ENCODE data around the gene KIF11.
"Not testable (repeated sequence)": the region's sequence is repeated elsewhere in the genome, so short reads cannot be mapped to it uniquely, and the experiment has no call there.

Gene KIF11

GRCh38 chr10:92591550-92592022 lies 1.3 kb upstream of the KIF11 start:
- DNase-seq, result peak; percentile 80 to 91

- DNase-seq, result no peak
These were observed 974 bp downstream of the KIF11 start for GRCh38 chr10:92593619-92594588.

GRCh38 chr10:92595505-92595904 lies 2.6 kb downstream of the KIF11 start:
- no peak for DNase-seq

- no peak for DNase-seq
These were observed 5.4 kb downstream of the KIF11 start for GRCh38 chr10:92598321-92598720.

- DNase-seq, result no peak
These were observed 11.9 kb downstream of the KIF11 start for GRCh38 chr10:92604841-92605240.

GRCh38 chr10:92615515-92615914 lies 22.6 kb downstream of the KIF11 start:
- no peak for DNase-seq

GRCh38 chr10:92619368-92619767 lies 26.4 kb downstream of the KIF11 start:
- DNase-seq, result no peak

- peak in 1 of 2 donors; percentile 0 for DNase-seq
These were observed 35.0 kb downstream of the KIF11 start for GRCh38 chr10:92627845-92628480.

GRCh38 chr10:92629945-92630344 lies 37.0 kb downstream of the KIF11 start:
- no peak for DNase-seq

GRCh38 chr10:92638037-92638436 lies 45.1 kb downstream of the KIF11 start:
- no peak for DNase-seq

GRCh38 chr10:92640107-92640506 lies 47.2 kb downstream of the KIF11 start:
- DNase-seq, result no peak

- DNase-seq, result no peak
These were observed 48.6 kb downstream of the KIF11 start for GRCh38 chr10:92641492-92641891.

GRCh38 chr10:92644921-92645320 lies 52.0 kb downstream of the KIF11 start:
- no peak for DNase-seq

GRCh38 chr10:92650864-92651263 lies 57.9 kb downstream of the KIF11 start:
- not testable (repeated sequence) for DNase-seq

GRCh38 chr10:92655426-92655825 lies 62.5 kb downstream of the KIF11 start:
- DNase-seq, result no peak

- DNase-seq, result no peak
These were observed 63.5 kb downstream of the KIF11 start for GRCh38 chr10:92656266-92656961.

GRCh38 chr10:92657024-92657423 lies 64.1 kb downstream of the KIF11 start:
- no peak for DNase-seq

- no peak for DNase-seq
These were observed 69.9 kb downstream of the KIF11 start for GRCh38 chr10:92662848-92663247.

- DNase-seq, result no peak
These were observed 71.4 kb downstream of the KIF11 start for GRCh38 chr10:92664322-92664721.

GRCh38 chr10:92667078-92667477 lies 74.1 kb downstream of the KIF11 start:
- DNase-seq, result no peak

GRCh38 chr10:92677708-92678107 lies 84.8 kb downstream of the KIF11 start:
- no peak for DNase-seq

GRCh38 chr10:92678206-92678605 lies 85.3 kb downstream of the KIF11 start:
- DNase-seq, result no peak

GRCh38 chr10:92681306-92681834 lies 88.4 kb downstream of the KIF11 start:
- DNase-seq, result no peak

All from hippocampal formation (tissue), 2 donors.